WTC11 (cell line): Measurements from ENCODE around the gene ATP1B3.

Experiments
- OVOL2 ChIP-seq: fragments of 250-450 bp; sonication (Bioruptor Pico); IDR thresholded peaks from 2 replicates; pipeline ENCODE4 v1.9.0; 2021; ENCODE audit warnings: mild to moderate bottlenecking, borderline replicate concordance
- ZNF317 ChIP-seq: sonication (generic); formaldehyde crosslinking; IDR thresholded peaks from 2 replicates; pipeline ENCODE4 v1.8.1; 2023; ENCODE audit warnings: low read depth, mild to moderate bottlenecking, moderate library complexity, missing genetic modification reagents, borderline replicate concordance
- TF ChIP-seq, protein P1 (sequence below): fragments of 200-600 bp; IDR thresholded peaks from 2 replicates; pipeline ENCODE4 v1.8.0; 2022; ENCODE audit warnings: antibody characterized with exemption
- TF ChIP-seq, protein P2 (sequence below): sonication (generic); formaldehyde crosslinking; IDR thresholded peaks from 2 replicates; pipeline ENCODE4 v1.8.0; 2022; ENCODE audit warnings: mild to moderate bottlenecking, missing genetic modification reagents

- TF ChIP-seq, protein P1, sequence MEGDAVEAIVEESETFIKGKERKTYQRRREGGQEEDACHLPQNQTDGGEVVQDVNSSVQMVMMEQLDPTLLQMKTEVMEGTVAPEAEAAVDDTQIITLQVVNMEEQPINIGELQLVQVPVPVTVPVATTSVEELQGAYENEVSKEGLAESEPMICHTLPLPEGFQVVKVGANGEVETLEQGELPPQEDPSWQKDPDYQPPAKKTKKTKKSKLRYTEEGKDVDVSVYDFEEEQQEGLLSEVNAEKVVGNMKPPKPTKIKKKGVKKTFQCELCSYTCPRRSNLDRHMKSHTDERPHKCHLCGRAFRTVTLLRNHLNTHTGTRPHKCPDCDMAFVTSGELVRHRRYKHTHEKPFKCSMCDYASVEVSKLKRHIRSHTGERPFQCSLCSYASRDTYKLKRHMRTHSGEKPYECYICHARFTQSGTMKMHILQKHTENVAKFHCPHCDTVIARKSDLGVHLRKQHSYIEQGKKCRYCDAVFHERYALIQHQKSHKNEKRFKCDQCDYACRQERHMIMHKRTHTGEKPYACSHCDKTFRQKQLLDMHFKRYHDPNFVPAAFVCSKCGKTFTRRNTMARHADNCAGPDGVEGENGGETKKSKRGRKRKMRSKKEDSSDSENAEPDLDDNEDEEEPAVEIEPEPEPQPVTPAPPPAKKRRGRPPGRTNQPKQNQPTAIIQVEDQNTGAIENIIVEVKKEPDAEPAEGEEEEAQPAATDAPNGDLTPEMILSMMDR: no peak
- TF ChIP-seq, protein P2, sequence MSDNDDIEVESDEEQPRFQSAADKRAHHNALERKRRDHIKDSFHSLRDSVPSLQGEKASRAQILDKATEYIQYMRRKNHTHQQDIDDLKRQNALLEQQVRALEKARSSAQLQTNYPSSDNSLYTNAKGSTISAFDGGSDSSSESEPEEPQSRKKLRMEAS (CRISPR knock-in tag): no peak
- TF ChIP-seq OVOL2 (CRISPR knock-in tag): no peak
- no peak for TF ChIP-seq ZNF317 (CRISPR knock-in tag)
These were observed 18.2 kb downstream of the ATP1B3 start for GRCh38 chr3:141894524-141895176.
